ENCODE results near the gene SMIM14. TPM values are rescaled to one million over a fixed set of nuclear protein-coding genes. Genes with fewer than 3 reads are reported as not detected.
A peak's percentile ranks its signal among the peaks of the same experiment; 100 is the strongest.

The SMIM14 gene
- total RNA-seq, 1 donor from 2014 or later = 61.2 TPM

DNA sequence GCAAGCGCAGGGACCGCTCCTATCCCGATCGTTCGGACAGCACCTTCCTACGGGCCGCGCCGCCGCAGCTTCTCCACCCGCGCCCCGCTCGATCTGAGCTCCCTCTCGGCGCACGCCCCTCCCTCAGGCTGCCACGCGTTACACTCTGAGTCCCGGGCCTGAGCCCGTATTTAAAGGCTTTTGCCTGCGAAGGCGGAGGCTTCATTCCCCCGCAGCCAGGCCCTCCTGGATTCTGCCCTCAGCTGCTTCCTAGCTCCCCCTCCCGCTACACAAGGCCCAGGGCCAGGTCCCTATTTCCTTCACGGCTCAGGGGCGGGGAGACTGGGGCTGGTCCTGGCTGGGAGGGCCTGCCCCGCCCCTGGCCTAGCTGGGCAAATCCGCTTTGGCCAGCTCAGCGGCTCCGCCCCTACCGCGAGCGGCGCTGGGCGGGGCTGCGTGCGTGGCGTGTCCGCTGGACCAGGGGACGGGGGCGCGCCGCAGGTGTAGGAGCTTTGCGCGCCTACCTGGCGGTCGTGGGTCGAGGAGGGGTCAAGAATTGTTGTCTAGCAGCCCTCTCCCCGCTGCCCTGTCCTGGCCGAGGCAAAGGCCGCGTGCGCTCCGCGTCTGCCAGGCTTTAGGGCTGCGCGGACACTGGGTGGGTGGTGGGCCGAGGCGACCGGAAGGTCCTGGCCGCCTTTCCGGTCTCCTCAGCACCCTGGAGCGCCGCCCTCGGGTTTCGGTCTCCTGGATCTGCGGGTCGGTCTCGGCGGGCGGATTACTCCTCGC is 111.2 kb downstream of the SMIM14 start, which contains the start of gene UGDH:
TSS of gene UGDH (minus strand) at position 144 of the 765 bp plus-strand sequence. CDS start 5,927 bp downstream, outside the sequence.
- no peaks in the 10 kb centered on the region for H3K9me3 ChIP-seq
- TF ChIP-seq, protein P1, sequence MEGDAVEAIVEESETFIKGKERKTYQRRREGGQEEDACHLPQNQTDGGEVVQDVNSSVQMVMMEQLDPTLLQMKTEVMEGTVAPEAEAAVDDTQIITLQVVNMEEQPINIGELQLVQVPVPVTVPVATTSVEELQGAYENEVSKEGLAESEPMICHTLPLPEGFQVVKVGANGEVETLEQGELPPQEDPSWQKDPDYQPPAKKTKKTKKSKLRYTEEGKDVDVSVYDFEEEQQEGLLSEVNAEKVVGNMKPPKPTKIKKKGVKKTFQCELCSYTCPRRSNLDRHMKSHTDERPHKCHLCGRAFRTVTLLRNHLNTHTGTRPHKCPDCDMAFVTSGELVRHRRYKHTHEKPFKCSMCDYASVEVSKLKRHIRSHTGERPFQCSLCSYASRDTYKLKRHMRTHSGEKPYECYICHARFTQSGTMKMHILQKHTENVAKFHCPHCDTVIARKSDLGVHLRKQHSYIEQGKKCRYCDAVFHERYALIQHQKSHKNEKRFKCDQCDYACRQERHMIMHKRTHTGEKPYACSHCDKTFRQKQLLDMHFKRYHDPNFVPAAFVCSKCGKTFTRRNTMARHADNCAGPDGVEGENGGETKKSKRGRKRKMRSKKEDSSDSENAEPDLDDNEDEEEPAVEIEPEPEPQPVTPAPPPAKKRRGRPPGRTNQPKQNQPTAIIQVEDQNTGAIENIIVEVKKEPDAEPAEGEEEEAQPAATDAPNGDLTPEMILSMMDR (IDR thresholded peaks at IDR 0.05) = no peak
- no peaks in the 10 kb centered on the region for H3K36me3 ChIP-seq
- H3K27me3 ChIP-seq (ENCODE audit: low read depth) = no peaks in the 10 kb centered on the region
- DNase-seq = peak; percentile 98
- H3K4me1 ChIP-seq = peaks cover 23% of the 10 kb centered on the region
- peak; percentile 99 for ATAC-seq
- peak within 1 kb of the TSS; percentile 98 for H3K4me3 ChIP-seq
- H3K27ac ChIP-seq = peak within 1 kb of the TSS; percentile 94
- intact Hi-C loops (cut with DNase I) = no loop called here

DNA sequence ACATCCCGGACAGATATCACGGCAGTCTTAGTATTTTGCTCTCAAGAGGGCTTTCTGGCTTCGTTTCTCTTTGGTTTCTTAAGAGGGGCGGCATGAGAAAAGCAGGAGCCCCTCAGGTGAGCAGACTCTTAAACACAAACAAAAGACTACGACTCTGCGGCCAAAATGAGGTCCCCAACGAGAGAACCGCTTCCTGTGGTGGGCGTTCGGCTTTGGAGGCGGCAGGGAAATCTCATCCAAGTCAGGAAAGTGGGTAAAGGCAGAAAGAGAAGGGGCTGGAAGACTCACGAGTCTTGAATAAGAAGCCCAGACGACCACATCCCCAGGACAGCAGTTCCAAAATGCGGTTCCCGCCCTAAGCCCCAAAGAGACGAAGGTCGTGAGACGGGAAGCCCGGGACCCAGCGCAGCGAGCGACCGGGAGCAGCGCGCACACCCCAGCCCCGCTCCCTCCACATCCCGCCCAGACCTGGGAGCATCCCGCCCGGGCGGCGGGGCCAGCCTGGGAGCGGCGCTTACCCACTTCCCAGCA is 111.8 kb downstream of the SMIM14 start:
- ATAC-seq (peak in 1 of 2 donors; percentile 74), DNase-seq (no peak)
- H3K27ac ChIP-seq = peak overlapping the region; percentile 94
- no peaks in the 10 kb centered on the region for H3K36me3 ChIP-seq
- intact Hi-C loops (cut with DNase I) = no loop called here
- no peaks in the 10 kb centered on the region for H3K27me3 ChIP-seq (ENCODE audit: low read depth)
- H3K4me1 ChIP-seq = peaks cover 26% of the 10 kb centered on the region
- no peaks in the 10 kb centered on the region for H3K9me3 ChIP-seq
- TF ChIP-seq, protein P1 (IDR thresholded peaks at IDR 0.05) = no peak
- H3K4me3 ChIP-seq = peak overlapping the region; percentile 98

DNA sequence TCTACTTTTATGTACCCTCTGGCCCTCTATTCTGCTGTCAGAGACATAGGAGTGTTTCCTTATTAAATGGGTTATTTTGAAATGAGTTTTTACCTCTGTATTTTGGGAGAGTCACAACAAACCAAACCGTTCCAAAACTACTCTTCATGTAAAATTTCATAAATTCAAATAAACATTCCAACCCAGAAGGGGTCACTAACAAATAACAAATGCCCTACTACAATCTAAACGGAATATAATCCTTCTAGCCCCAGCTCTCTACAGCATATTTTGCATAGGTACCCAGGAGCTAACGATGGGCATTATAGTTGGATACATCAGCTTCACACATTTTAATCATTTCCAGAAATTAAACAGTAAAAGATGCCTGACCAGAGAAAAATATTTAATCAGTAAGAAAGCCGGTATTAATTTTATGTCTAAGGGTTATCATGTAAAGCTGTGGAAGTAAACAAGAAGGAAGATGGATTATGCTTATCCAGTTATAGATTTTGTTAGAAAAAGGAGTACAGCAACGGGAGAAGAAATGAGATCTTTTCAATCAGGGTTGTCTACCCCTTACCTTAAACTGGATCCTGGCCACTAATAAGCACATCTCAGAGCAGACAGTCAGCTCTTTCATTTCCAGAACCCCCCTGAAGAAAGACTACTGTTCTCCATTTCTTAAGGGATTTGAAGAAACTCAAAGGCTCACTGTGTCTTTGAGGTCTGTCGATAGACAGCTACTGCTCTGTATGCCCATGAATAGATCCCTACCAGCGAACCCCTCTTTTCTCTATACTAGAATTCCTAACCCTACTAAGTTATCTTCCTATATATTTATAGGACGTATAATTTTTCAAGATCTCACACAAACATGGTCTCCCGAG is 112.6 kb downstream of the SMIM14 start:
- peak overlapping the region; percentile 98 for H3K4me3 ChIP-seq
- DNase-seq = no peak

DNA sequence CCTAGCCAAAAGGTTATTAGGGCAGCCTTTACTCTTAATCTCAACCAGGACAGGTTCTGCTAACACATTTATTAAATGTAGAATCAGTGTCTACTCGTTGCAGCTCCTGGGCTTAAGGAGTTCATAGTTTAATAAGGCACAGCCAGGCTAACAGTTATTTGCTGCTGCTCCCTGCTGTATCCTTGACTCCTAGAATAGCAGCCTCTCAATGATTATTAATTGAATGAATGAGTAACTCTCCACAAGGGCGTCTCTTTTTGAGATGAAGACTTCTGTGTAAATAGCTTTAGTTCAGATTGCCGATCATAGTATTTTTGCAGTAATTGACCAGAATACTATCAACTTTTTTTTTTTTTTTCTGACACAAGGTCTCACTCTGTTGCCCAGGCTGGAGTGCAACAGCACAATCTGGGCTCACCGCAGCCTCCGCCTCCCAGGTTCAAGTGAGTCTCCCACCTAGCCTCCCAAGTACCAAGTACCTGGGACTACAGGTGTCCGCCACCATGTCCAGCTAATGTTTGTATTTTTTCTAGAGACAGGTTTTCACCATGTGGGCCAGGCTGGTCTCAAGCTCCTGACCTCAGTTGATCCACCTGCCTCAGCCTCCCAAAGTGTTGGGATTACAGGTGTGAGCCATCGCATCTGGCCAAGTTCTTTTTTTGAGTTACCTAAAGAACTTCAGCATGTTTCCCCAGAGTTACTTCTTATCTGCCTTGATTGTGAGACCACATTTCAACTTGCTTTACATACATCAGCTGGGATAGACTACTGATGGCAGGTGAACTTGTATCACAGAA is 114.3 kb downstream of the SMIM14 start:
- H3K27me3 ChIP-seq (ENCODE audit: low read depth) = no peaks in the 10 kb centered on the region
- no peak overlapping the region for H3K27ac ChIP-seq
- TF ChIP-seq, protein P1 (IDR thresholded peaks at IDR 0.05) = no peak
- intact Hi-C loops (cut with DNase I) = no loop called here
- H3K36me3 ChIP-seq = peaks cover 16% of the 10 kb centered on the region
- peaks cover 26% of the 10 kb centered on the region for H3K4me1 ChIP-seq
- DNase-seq = no peak
- no peak for ATAC-seq
- H3K9me3 ChIP-seq = no peaks in the 10 kb centered on the region
- H3K4me3 ChIP-seq = no peak overlapping the region

More for the DNA sequence above, 112.6 kb downstream of the SMIM14 start:
- Histone ChIP-seq H3K27ac (peak overlapping the region; percentile 94), H3K4me1 (peaks cover 27% of the 10 kb centered on the region), H3K27me3 (ENCODE audit: low read depth) (no peaks in the 10 kb centered on the region), H3K36me3 (no peaks in the 10 kb centered on the region), H3K9me3 (no peaks in the 10 kb centered on the region)
- intact Hi-C loops (cut with DNase I) = no loop called here
- no peak for ATAC-seq
- TF ChIP-seq, protein P1 (IDR thresholded peaks at IDR 0.05) = no peak

DNA sequence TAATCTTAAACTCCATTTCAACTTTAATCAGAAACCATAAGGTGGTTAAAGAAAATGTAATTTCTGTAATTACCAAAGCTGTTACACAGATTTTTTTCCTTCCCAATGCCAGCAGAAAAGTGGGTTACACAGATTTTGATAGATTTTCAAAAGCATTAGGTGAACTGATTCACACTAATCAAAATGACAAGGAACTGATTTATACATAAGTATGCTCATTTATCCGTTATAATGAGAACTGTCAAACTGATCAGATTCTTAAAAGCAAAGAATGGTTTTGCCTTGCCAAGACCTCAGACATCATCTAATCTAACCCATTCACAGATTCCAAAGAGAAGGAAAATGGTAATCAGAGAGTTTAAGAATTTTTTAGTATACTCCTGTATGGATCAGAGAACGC is 116.6 kb downstream of the SMIM14 start:
- Histone ChIP-seq H3K27me3 (ENCODE audit: low read depth) (no peaks in the 10 kb centered on the region), H3K4me1 (peaks cover 12% of the 10 kb centered on the region), H3K36me3 (peaks cover 36% of the 10 kb centered on the region), H3K9me3 (no peaks in the 10 kb centered on the region), H3K4me3 (no peak overlapping the region), H3K27ac (no peak overlapping the region)
- TF ChIP-seq, protein P1 (IDR thresholded peaks at IDR 0.05) = no peak
- DNase-seq (no peak), ATAC-seq (no peak)
- intact Hi-C loops (cut with DNase I) = no loop called here
